Measurements from ENCODE around the gene HNRNPLL.

Gene HNRNPLL

DNA sequence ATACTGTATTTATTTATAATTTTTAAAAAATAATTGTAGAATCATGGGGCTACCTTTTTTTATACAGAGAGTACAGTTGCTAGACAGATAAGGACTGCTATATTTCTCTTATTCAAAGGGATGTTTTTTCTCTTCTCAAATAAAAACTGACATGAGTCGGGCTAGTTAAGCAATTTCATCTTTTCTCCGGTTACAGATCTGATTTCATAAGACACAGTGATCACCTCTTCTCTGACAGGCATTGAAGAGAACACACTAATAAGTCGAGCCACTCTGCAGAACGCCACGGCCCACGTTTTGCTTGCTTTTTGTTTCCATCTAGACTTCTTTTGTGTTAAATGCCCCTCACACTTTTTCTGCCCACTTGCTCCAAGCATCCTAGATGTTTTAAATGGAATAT, 85.4 kb downstream of the HNRNPLL start:
- no peak for TF ChIP-seq CTCF (conservative IDR thresholded peaks at IDR 0.05; ENCODE audit: control insufficient read depth, insufficient read depth, low read depth, low read length)
- no peak for DNase-seq (ENCODE audit: low read depth)
- H3K4me3 ChIP-seq (ENCODE audit: control insufficient read depth, low read depth, low read length): no peak overlapping the region

GRCh38 chr2:38516526-38516925, 86.2 kb downstream of the HNRNPLL start:
- TF ChIP-seq CTCF (conservative IDR thresholded peaks at IDR 0.05; ENCODE audit: control insufficient read depth, insufficient read depth, low read depth, low read length): no peak
- no peak for DNase-seq (ENCODE audit: low read depth)
- H3K4me3 ChIP-seq (ENCODE audit: control insufficient read depth, low read depth, low read length): no peak overlapping the region

DNA sequence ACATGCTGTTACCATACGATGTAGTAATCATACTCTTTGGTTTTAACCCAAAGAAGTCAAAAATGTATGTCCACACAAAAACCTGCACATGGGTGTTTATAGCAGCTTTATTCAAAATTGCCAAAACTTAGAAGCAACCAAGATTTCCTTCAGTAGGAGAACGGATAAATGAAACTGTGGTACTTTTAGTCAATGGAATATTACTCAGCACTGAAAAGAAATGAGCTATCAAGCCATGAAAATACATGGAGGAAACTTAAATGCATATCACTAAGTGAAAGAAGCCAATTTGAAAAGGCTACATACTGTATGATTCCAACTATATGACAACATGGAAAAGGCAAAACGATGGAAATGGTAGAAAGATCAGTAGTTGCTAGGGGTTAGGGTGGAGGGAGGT, 86.6 kb downstream of the HNRNPLL start:
- TF ChIP-seq CTCF (conservative IDR thresholded peaks at IDR 0.05; ENCODE audit: control insufficient read depth, insufficient read depth, low read depth, low read length): no peak
- DNase-seq (ENCODE audit: low read depth): no peak
- H3K4me3 ChIP-seq (ENCODE audit: control insufficient read depth, low read depth, low read length): no peak overlapping the region

DNA sequence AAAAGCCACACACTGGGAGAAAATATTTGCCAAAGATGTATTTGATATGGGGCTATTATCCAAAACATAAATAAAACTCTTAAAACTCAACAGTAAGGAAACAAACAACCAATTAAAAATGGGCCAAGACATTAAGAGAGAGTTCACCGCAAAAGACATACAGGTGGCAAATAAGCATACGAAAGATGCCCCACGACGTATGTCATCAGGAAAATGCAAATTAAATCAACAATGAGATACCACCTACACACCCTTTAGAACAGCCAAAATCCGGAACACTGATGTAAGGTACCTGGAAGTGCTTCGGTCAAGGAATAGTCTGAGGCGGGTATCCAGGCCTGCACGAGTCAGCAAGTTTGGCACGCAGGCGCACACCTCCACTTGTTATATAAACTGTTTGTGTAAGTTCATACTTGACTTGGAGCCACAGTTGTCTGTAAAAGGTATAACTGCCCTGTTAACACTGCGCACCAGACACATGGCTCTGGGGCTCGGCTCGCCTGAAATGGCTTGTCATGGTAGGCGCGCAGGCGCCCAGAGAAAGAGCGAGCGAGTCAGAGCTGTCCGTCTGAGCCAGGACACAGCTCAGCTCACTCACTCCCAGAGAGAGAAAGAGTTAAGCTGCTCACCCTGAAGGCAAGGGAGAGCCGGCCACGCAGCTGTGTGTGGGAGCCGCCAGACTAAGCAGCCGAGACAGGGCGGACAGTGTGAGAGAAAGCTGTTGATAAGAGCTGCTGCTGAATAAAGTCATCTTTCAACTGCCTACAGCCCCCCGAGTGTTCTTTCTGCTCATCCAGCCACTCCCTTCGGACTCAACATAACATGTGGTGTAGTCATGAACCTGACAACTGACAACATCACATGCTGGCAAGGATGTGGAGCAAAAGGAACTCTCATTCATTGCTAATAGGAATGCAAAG, 87.3 kb downstream of the HNRNPLL start:
- no peak for TF ChIP-seq CTCF (conservative IDR thresholded peaks at IDR 0.05; ENCODE audit: control insufficient read depth, insufficient read depth, low read depth, low read length)
- peak overlapping the region; percentile 15 for H3K4me3 ChIP-seq (ENCODE audit: control insufficient read depth, low read depth, low read length)
- peak; percentile 75 for DNase-seq (ENCODE audit: low read depth)

DNA sequence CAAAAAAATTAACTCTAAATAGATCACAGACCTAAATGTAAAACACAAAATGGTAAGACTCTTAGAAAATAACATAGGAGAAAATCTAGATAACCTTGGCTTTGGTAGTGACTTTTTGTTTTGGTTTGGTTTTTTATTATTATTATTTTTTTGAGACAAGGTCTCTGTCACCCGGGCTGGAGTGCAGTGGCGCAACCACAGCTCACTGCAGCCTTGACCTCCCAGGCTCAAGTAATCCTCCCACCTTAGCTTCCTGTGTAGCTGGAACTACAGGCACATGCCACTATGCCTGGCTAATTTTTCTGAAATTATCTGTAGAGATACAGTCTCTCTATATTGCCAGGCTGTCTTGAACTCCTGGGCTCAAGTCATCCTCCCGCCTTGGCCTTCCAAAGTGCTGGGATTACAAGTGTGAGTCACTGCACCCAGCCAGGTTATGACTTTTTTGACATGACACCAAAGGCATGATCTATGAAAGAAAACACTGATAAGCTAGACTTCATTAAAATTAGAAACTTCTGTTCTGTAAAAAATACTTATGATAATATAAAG, 88.0 kb downstream of the HNRNPLL start:
- no peak for DNase-seq (ENCODE audit: low read depth)

GRCh38 chr2:38512211-38512610, 90.5 kb downstream of the HNRNPLL start:
- no peak for DNase-seq (ENCODE audit: low read depth)
- TF ChIP-seq CTCF (conservative IDR thresholded peaks at IDR 0.05; ENCODE audit: control insufficient read depth, insufficient read depth, low read depth, low read length): no peak
- H3K4me3 ChIP-seq (ENCODE audit: control insufficient read depth, low read depth, low read length): no peak overlapping the region

More for the DNA sequence above, 88.0 kb downstream of the HNRNPLL start:
- H3K4me3 ChIP-seq (ENCODE audit: control insufficient read depth, low read depth, low read length): no peak overlapping the region
- TF ChIP-seq CTCF (conservative IDR thresholded peaks at IDR 0.05; ENCODE audit: control insufficient read depth, insufficient read depth, low read depth, low read length): no peak

Data from fibroblast of mammary gland (primary cell).